A375 (cell line): Measurements from ENCODE around the gene ETFRF1. TPM values are rescaled to one million over a fixed set of nuclear protein-coding genes. Genes with fewer than 3 reads are reported as not detected.

Experiments
- total RNA-seq: library from RNA; depleted of rRNA; stranded (reverse); fragments of >200 nt; shearing (Covaris generic); gene quantifications from 2 replicates; pipeline ENCODE4 v1.2.3, GENCODE V29; 2014; rRNA removed

ETFRF1 gene, protein sequence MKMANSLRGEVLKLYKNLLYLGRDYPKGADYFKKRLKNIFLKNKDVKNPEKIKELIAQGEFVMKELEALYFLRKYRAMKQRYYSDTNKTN
- total RNA-seq = 11.1 and 13.8 TPM in 2 replicates

DNA sequence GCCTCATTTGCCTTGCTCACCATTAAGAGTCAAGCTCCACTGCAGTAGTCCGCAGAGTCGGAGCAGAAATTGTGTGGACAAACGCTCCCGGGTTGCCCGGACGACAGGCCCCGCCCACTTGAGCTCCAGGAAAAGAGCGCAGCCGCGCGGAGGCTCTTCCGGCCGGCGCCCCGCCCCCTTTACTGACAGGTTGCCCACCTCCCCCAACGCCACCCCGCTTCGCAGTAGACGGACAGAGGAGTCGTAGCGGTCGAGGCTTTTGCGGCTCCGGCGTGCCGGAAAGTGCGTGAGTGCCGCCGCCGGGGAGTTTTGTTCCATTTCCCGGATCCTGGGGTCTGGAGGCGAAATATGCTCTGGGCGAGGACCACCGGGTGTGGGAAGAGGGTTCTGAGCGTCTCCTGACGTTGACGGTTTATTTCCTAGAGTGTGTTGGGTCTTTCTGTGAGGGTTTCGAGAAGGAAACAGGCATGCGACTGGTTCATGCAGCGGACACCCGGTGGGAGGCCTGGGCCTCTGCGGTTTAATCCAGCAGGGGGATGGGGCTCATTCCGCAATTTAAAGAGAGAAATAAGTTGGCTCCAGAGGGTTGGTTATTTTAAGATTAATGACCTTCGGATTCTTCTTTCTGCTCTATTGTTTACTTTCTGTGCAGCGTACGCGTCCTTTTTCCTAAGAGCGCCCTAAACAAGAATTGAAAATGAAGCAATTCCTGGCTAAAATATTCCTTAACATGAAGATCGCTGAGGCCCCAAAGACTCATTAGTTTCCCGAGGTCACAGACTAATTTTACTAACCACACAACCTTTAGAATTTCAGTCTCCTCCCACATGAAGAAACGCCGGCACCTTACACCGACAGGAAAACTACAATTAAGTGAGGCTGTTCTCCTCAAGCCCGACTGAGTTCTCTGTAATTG lies at the start of gene ETFRF1, which contains the start of gene DNAI7:
TSS of gene ETFRF1 (plus strand) at position 182 of the 916 bp plus-strand sequence. CDS start 8,720 bp downstream, outside the sequence.
TSS of gene DNAI7 (minus strand) at position 105 of the 916 bp plus-strand sequence. CDS start at position 23, 82 bp downstream.

DNA sequence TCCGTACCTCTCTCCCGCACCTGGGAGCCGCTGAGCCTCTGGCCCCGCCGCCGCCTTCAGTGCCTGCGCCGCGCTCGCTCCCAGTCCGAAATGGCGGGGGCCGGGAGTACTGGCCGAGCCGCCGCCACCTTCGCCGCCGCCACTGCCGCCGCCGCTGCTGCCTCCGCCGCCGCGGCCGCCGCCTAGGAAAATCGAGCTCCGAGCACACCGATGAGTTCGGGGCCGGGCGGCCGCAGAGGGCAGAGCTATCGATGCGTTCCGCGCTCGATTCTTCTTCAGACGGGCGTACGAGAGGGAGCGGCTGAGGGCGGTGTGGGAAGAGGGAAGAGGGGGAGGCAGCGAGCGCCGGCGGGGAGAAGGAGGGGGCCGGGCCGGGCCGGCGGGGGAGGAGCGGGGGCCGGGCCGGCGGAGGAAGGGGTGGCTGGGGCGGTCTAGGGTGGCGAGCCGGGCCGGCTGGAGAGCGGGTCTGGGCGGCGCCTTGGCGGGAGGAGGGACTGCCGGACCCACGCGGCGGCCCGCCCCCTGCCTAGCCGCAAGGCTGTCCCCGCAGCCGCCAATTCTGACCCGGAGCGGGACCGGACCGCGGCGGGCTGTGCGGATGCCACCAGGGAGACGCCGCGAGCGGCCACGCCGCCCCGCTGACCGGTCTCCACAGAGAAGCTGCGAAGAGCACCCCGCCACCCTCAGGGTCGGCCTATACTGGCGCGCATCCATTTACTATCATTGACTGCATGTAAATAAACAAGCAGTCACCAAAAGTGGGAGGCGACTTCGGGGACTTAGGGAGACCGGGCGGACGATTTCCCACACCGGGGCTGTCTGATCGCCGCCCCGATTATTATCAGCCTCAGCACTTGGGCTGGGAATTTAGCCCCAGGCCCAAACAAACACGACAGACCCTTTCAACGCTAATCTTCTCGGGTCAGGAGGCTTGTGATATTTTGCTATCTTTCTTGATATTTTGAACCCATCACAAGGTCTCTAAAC lies 56.0 kb downstream of the ETFRF1 start, which contains the start of gene KRAS:
TSS of gene KRAS (minus strand) at position 186 of the 987 bp plus-strand sequence.

Other genes starting within 250 kb of the ETFRF1 start
- 87.2 and 89.3 TPM in 2 replicates for gene BCAT1, start 246.1 kb upstream of the ETFRF1 start, total RNA-seq
- 0.08 and 0.23 TPM in 2 replicates for gene DNAI7, start 77 bp upstream of the ETFRF1 start, total RNA-seq
- 6.4 and 8.3 TPM in 2 replicates for gene KRAS, start 55.7 kb downstream of the ETFRF1 start, total RNA-seq